IMR-90 (cell line): ENCODE measurements around the gene STAM.

ENCODE experiments used
- CEBPB ChIP-seq: IDR thresholded peaks from 2 replicates; pipeline ENCODE4 v1.6.1; 2012; ENCODE audit warnings: low read depth, low read length, improper control_type of control experiment
- CTCF ChIP-seq: conservative IDR thresholded peaks from 2 replicates; pipeline ENCODE4 v1.5.1; 2012; ENCODE audit warnings: mild to moderate bottlenecking, low read depth, low read length, improper control_type of control experiment
- POLR2A ChIP-seq: IDR thresholded peaks from 2 replicates; pipeline ENCODE4 v1.6.1; 2012; ENCODE audit warnings: mild to moderate bottlenecking, low read depth, low read length
- RCOR1 ChIP-seq: IDR thresholded peaks from 2 replicates; pipeline ENCODE4 v1.6.1; 2012; ENCODE audit warnings: mild to moderate bottlenecking, low read length, improper control_type of control experiment; ENCODE audit not compliant: insufficient replicate concordance
- RFX5 ChIP-seq: IDR thresholded peaks from 2 replicates; pipeline ENCODE4 v1.8.0; 2012; ENCODE audit warnings: low read depth, mild to moderate bottlenecking, low read length, moderate library complexity
- TF ChIP-seq, protein P1 (sequence below): fragments of 150-350 bp; IDR thresholded peaks from 2 replicates; pipeline ENCODE4 v1.6.1; 2016; ENCODE audit warnings: low read depth, mild to moderate bottlenecking, low read length, moderate library complexity, borderline replicate concordance

GRCh38 chr10:17622061-17622460, 21.9 kb upstream of the STAM start:
- TF ChIP-seq CTCF (no peak), CEBPB (no peak), RCOR1 (no peak), POLR2A (no peak), RFX5 (no peak)
- TF ChIP-seq, protein P1, sequence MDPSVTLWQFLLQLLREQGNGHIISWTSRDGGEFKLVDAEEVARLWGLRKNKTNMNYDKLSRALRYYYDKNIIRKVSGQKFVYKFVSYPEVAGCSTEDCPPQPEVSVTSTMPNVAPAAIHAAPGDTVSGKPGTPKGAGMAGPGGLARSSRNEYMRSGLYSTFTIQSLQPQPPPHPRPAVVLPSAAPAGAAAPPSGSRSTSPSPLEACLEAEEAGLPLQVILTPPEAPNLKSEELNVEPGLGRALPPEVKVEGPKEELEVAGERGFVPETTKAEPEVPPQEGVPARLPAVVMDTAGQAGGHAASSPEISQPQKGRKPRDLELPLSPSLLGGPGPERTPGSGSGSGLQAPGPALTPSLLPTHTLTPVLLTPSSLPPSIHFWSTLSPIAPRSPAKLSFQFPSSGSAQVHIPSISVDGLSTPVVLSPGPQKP = no peak
